ENCODE measurements around the gene CACNG4.
"Not testable (repeated sequence)": the region's sequence is repeated elsewhere in the genome, so short reads cannot be mapped to it uniquely, and the experiment has no call there.

The CACNG4 gene

GRCh38 chr17:67018471-67019434 lies 54.2 kb downstream of the CACNG4 start:
- no peak for DNase-seq

GRCh38 chr17:67019809-67020208 lies 55.3 kb downstream of the CACNG4 start:
- no peak for DNase-seq

- no peak for DNase-seq
Measured at GRCh38 chr17:67020293-67020766, 55.8 kb downstream of the CACNG4 start.

- DNase-seq: no peak
Measured at GRCh38 chr17:67021196-67021595, 56.7 kb downstream of the CACNG4 start.

- DNase-seq: no peak
Measured at GRCh38 chr17:67021743-67022450, 57.4 kb downstream of the CACNG4 start.

GRCh38 chr17:67022451-67022810 lies 57.9 kb downstream of the CACNG4 start:
- DNase-seq: no peak

- DNase-seq: no peak
Measured at GRCh38 chr17:67024736-67025135, 60.2 kb downstream of the CACNG4 start.

GRCh38 chr17:67025216-67025792 lies 60.8 kb downstream of the CACNG4 start:
- DNase-seq: no peak

GRCh38 chr17:67026341-67026740 lies 61.8 kb downstream of the CACNG4 start:
- DNase-seq: no peak

GRCh38 chr17:67027031-67027628 lies 62.6 kb downstream of the CACNG4 start:
- no peak for DNase-seq

GRCh38 chr17:67030641-67031040 lies 66.1 kb downstream of the CACNG4 start:
- DNase-seq: no peak

- DNase-seq: no peak
Measured at GRCh38 chr17:67032382-67032781, 67.9 kb downstream of the CACNG4 start.

- DNase-seq: no peak
Measured at GRCh38 chr17:67032985-67033384, 68.5 kb downstream of the CACNG4 start.

- DNase-seq: no peak
Measured at GRCh38 chr17:67033613-67034012, 69.1 kb downstream of the CACNG4 start.

GRCh38 chr17:67035131-67036083 lies 70.9 kb downstream of the CACNG4 start:
- DNase-seq: no peak

GRCh38 chr17:67038861-67039365 lies 74.4 kb downstream of the CACNG4 start:
- DNase-seq: no peak

- DNase-seq: no peak
Measured at GRCh38 chr17:67040652-67041051, 76.1 kb downstream of the CACNG4 start.

- DNase-seq: not testable (repeated sequence)
Measured at GRCh38 chr17:67041119-67041518, 76.6 kb downstream of the CACNG4 start.

- DNase-seq: no peak
Measured at GRCh38 chr17:67041531-67041930, 77.0 kb downstream of the CACNG4 start.

- no peak for DNase-seq
Measured at GRCh38 chr17:67041941-67042899, 77.7 kb downstream of the CACNG4 start.
